ENCODE results near the gene SLC6A6.
"Not testable (repeated sequence)": the region's sequence is repeated elsewhere in the genome, so short reads cannot be mapped to it uniquely, and the experiment has no call there.

The SLC6A6 gene

DNA sequence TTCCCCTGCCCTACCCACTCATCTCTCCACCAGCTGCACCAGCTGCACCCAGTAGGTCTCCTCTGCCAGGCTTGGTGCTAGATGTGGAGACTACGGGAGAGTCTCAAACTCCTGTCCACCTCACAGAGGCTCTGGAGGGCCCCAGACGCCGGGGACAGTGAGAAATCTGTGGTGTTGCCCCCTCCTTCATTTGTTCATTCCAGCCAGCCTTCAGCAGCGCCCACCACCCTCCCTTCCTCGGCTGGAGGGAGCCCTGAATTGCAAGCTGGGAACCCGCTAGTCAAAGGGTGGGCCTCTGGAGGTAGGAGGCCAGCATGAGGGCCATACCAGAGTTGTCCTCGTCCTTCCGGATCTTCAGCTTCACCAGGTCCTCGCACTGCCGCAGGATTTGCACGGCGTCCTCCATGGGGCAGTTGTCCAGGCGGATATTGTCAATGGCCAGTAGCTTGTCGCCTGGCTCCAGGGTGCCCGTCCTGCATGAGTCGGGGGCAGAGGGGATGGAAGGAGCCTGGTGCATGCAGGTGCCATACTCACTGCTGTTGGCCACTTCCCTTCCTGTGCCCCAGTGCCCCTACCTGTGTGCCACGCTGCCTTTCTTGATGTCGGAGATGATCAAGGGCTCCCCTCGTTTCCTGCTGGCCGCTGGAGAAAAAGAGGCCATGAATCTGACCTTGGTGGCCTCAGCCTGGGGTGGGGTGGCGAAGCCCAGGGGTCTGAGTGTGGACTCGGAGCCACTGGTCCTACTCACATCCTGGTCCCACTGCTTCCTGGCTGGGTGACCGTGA lies 108.6 kb downstream of the SLC6A6 start:
- no peak for DNase-seq

DNA sequence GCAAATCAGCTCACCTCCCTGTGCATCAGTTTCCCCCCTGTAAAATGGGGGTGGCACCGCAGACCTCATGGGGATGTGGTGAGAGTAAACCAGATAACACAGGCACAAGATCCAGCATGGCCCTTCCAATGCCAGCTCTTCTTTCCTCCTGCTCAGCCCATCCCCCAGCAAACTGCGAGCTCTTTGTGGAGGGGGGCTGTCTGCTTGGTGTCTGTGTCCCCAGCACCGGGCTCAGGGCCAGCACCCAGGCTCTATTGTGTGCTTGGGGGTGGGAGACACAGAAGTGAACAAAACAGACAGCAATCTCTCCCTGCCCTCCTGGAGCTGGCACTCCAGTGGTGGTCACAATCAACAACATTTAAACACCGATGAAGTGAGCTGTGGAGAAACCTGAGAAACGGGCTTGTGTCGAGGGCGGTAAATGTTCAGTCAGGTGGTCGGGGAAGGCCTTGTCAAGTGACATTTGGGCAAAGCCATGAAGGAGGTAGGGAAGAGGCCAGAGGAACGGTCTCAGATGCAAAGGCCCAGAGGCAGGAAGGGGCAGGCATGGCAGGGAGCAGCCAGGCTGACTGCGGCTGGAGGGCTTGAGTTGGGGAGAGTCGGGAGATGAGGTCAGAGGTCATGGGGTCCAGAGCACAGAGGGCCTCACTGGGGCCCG lies 109.3 kb downstream of the SLC6A6 start:
- DNase-seq, result no peak

DNA sequence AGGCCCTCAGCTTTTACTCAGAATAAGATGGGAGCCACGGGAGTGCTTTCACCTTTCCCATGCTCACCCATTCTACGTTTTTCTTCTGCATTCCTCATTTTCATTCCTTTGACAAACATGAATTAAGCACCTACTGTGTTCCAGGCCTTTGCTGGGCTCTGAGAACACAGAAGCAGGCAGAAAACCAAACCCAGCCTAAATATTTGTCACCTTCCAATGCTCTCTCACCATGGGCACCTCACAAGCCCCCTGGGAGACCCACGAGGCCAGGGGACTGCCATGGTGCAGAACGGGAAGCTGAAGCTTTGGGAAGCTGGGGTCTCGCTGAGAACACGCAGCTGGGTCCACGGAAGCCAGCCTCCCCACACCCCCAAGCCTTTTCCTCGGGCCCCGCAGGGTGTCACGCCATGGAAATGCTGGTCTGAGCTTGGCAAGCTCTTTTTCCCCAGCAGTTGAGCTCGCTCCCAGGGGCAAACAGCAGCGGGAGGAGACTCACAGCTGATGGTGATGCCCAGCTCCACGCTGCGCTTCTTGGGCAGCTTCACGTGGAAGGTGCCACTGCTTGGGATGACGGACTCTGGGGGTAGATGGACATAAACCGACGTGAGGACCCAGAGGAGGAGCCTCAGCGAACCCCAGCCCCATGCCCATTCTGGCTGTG lies 110.0 kb downstream of the SLC6A6 start:
- no peak for DNase-seq

DNA sequence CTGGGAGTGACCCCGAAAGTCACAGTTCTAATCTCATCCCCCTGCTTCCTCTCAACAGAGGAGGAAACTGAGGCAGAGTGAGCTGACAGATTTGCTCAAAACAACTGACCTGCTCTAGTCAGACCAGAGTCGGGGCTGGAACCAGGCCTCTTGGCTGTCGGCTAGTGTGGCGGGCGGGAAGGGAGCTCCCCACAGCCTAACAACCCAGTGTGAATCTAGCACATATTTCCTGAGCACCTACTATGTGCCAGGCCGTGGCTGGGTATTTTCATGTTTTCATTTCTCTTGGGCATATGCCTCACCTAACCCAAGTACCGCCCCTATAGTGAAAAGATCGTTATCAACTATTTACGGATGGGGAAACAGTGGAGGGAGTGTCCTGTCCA lies 110.5 kb downstream of the SLC6A6 start:
- no peak for DNase-seq

DNA sequence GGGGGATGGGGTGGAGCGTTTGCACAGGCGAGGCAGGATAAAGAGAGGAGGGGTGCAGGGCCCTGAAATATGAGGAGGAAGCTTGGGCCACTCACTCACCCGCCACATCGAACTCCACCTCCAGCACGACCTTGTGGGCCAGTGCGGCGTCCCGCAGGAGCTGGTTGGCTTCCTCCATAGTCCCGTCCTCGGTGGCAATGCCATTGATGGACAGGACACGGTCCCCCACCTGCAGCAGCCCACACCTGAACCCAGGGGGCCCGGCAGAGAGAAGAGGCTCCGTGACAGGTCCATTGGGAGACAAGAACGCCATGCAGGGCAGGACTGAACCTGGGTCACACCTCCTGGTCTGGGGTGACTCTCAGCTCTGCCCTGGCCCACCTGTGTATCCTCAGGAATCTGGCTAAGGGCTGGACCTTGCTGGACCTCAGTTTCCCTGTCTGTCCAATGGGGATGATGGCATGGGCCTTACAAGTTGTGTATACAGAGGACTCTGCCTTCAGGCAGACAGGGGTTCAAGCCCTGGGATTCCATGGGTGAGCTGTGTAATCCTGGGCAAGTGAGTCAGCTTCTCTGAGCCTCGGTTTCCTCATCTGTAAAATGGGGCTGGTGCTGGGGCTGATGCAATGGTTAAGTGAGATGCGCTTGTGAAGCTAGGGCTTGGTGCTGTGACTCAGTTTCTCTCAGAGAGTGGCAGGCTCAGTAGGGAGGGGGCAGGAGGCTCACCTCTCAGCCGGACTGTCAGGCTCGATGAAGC lies 111.3 kb downstream of the SLC6A6 start:
- DNase-seq, result no peak

DNA sequence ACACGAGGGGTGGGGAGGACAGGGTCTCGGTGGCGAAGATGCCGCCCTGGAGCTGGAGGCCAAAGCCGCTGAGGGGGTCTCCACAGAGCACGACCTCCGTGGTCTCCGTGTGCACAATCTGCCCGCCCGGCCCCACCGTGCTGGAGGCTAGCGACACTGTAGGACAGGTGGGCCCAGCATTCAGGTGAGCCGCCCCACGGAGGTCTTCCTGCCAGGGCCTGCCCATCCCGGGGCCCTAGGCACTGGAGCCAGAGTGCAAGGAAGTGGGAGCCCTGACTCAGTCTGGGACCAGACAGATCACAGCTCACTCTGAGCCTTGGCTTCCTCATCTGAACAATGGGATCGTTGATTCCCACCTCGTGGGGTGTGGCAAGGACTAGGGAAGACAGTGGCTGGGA lies 111.9 kb downstream of the SLC6A6 start:
- no peak for DNase-seq

DNA sequence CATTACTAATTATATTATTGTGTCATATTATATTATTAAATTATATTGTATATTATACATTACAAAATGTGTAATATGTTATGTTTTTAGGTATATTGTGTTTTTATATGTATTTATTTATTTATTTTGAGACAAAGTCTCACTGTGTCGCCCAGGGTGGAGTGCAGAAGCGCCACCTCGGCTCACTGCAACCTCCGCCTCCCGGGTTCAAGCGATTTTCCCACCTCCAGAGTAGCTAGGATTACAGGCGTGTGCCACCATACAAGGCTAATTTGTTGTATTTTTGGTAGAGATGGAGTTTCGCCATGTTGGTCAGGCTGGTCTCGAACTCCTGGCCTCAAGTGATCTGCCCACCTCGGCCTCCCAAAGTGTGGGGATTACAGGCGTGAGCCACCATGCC lies 113.1 kb downstream of the SLC6A6 start:
- not testable (repeated sequence) for DNase-seq

DNA sequence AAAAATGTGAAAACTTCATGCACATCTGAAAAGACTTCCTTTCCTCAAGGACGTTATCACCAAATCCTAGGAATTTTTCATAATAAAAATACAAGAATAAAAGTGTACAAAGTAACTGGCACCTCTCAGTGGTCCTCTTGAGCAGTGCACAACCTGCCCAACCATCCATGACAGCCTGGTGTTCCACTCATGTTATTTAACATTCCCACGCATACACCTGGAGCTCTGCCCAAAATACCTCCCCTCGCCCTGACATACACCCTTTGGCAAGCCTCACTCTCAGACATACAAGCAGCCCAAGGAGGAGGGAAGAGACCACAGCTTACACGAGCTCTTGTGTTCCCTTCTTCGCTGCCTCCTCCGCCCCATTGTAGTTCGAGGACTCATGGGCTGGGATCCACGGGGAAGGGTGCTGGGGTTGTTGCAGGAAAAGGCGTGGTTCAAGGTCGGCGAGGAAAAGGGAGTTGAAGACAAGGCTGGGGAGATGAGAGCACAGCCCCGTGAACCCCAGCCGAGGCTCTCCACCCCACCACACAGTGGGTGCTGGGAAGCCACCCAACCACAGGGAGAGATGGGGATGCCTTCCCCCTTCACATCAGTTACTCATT lies 114.4 kb downstream of the SLC6A6 start:
- DNase-seq, result no peak

DNA sequence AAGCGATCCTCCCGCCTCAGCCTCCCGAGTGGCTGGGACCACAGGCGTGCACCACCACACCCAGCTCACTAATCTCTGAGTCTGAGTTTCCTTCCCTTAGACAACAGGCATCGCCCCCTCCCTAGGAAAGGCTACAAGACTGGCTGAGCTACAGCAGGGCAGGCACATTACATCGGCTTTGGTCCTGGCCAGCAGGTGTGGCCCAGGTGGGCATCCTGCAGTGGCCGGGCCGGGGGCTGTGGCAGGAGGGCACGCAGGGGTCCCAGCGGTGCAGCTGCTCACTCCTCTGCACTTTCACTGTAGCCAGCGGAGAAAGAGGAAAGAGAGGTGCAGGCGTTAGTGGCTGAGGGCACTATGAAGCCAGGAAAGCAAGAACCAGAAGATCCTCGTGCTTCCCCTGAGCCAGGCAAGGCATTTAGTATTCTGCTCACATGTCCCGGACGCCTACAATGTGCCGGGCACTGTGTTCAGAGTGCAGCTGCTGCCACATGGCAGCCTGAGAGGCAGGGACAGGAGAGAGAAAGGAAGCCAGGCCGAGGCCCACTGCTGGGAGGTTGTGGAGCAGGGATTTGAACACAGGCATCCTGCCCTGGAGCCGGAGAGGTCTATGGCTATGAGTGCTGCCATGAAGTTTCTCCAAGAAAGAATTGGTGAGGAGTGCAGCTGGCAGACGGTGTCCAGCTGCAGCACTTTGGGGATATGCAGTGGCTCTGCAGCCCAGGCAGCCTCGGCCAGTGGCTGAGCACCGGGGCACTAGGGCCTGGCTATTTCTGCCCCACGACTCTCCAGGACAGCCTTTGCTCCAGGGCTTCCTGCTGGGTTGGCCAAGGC lies 115.4 kb downstream of the SLC6A6 start:
- DNase-seq, result no peak

DNA sequence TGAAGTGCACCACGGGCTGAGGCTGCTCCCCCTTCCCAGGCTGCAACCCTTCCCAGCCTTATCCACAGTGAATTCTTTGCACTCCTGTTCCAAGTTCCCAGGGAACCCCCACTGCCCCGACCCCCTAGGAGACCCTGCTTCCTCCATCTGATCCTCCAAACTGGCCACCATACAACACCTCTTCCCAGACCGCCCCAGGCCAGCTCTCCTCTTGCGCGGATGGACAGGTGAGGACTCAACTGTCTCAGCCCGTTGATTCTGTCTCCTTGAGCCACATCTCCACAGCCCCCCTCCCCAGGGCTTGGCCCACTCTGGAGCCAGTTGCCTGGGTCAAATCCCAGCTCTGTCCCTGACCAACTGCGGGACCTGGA lies 116.0 kb downstream of the SLC6A6 start:
- DNase-seq, result no peak

DNA sequence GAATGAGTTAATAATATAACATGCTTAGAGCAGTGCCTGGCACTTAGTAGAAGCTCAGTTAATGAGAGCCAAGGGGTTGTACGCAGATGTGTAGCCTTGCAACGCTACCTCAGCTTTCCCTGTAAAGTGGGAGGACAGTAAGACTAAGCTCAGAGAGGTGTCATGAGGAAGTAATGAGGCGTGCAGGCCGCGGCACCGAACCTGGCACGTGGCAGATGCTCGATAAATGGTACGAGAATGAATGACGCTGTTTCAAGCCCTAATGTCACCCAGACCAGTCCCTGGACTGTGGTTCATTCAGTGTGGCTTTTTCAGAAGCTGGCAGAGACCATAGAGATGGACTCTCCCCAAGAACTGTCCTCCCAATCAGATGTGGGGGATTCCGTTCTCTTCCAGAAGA lies 116.5 kb downstream of the SLC6A6 start:
- no peak for DNase-seq

DNA sequence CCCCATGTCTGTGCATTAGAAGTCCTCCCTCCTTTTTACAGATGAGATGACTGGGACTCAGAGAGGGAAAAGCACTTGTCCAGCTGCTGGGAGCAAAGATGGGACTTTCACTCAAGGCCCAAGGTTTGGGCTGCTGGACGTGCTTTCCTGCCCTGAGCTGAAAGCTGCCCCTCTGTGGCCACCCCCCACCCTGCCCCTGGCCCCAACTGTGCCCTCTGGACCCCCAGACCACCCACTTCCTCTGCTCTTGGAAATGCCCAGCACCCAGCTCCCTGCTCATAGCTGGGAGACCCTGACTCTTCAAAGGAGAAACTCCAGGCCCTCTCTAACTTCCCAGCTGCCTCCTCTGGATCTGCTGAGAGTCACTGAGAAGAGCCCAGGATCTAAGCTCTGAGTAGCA lies 117.0 kb downstream of the SLC6A6 start:
- DNase-seq, result no peak

DNA sequence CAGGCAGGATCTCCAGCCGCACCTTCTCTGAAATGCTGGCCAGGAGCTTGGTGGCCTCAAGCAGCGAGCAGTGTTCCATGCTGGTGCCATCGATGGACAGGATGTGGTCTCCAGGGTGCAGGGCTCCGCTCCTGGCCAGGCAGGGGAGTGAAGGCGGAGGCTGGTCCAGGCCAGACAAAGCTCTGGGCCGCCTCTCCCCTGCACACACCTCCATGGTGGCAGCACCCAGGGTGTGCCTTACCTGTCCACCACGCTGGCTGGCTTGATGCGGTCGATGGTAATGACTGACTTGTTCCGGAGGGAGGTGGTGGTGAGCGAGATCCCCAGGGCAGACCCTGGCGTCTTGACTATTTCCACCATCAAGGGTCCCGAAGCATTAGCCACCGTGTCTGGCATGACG lies 117.7 kb downstream of the SLC6A6 start:
- DNase-seq, result no peak

DNA sequence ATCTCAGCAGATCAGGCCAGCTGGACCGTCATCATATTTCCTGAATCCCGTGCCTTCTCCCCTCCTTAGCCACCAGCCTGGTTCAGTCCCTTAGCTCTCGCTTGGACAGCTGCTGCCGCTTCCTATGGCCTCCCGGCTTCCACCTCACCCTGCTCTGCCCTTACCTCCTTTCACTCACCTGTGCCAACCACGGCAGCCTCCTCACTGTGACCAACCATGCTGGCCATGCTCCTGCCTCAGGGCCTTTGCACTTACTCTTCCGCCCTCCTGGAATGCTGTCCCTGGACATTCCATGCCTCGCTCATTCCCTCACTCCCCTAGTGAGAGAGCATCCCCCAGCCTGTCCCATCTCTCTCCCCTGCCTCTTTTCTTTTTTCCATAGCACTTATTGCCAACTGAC lies 118.6 kb downstream of the SLC6A6 start:
- DNase-seq, result no peak

DNA sequence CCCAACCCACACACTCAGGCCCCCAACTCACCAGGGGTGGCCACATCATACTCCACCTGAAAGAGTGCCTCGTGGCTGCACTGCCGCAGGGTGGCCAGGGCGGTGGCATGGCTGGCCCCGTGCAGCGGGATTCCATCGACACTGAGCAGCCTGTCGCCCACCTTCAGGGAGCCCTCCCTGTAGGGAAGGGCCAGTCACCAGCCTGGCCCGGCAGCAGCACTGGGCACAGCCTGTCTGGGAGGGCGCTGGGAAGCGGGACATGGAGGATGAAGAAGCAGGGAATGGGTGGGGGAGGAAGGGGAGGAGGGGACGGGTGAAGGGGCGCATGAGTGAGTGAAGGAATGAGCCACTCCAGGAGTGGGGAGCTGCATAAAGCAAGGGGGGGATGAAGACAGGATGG lies 119.2 kb downstream of the SLC6A6 start:
- DNase-seq, result no peak

DNA sequence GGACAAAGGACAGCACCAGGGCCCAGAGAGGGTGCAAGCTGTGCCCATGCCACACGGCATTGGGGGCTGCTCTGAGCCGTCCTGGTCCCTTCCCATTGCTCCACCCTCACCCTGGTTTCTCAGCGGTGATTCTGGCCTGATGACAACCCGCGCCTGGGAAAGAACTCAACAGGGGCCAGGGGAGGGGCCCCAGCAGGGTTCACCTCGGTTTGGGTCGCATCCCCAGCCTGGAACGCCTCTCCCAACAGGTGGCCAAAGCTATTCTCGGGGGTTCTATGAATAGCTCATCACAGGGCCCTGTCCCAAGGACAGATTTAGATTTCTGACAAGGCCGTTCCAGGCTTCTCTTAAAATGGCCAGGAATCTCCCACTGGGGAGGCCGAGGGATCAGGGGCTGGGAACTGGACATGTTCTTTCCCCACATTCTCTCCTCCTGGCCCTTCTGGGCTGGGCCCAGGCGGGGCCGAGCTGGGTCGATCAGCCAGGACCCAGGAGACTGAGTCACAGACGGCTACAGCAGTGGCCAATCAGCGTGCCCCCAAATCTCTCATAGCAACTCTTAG lies 119.8 kb downstream of the SLC6A6 start:
- DNase-seq, result no peak

DNA sequence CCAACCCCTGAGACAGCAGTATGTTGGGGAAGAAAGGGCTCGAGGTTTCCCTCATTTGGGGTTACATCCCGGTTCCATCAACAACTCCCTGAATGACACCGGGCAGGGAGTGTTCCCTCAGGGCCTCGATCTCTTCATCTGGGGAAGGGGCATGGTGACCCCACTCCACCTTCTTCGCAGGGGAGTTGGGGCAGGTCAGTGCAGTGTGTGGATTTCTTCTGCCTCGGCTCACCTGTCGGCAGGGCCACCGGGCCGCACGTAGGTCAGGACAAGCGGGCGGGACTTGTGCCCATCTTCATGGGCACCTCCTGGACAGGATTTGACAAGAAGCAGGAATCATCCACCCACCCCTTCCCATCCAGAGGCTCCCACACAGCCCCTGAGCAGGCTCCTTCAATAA lies 120.4 kb downstream of the SLC6A6 start:
- no peak for DNase-seq

DNA sequence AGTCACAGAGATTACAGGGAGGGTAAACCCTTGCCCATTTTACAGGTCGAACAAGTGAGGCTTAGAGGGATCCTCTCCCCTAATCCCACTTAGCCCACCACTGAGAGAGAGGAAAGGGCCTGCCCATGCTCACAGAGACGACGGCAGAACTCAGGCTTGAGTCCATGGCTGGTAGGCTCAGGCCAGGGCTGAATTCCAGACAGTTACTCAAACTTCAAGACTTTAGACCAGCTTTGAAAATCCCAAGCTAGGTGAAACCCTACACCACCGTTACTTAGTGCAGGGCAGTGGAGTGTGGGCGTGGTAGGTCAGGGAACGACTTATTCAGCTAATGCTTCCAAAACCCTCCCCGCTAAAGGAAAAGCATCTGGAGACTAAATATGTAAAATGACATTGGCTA lies 121.4 kb downstream of the SLC6A6 start:
- no peak for DNase-seq

DNA sequence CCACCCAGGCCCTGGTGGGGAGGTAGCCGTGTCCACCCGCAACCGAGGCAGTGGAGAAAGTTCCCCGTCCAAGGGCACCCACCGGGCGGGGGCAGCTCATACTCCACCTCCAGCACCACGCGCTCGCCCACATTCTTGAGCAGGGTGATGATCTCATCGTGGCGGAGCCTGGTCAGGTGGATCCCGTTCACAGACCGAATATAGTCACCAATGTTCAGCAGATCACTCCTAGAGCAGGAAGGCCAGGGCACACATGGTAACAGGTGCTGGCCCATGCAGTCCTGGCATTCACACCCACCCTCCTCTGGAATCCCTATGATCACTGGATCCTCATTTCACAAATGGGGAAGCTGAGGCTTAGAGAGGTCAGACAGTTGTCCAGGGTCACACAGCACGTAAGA lies 121.9 kb downstream of the SLC6A6 start:
- DNase-seq, result no peak

DNA sequence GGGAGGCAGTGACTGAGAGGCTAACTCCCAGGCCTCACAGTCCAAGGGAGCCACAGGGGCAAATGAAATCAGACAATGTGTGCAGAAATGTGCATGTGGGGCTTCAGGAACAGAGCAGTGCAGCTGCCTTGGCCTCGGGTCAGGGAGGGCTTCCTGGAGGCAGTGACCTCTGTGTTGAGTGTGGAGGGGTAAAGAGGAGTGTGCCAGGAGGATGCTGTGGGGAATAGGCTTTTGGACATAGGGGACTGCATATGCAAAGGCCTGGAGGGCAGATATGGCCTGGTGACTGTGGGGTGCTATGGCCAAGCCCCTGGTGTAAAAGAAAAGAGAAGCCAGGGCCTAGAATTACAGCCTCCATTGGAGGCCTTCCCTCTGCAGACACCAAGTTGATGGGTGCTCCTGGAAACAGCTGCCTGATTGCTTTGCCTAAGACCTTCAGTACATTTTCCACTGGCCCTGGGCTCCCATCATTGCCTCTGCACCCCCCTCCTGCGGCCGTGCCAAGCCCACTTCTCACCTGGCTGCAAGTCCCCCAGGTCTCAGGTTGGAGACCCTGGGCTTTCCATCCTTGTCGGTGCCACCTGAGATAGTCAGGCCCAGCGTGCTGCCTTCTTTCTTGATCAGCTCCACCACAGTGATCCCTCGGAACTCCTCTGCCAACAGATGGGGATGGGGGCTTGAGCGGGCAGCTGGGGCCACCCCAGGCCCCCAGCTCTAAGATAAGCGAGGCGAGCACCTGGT lies 122.7 kb downstream of the SLC6A6 start:
- DNase-seq, result no peak

Measured in DMS79 (cell line).